Trophoblast cell (in vitro differentiated cells and primary cell): ENCODE data around the gene KIAA0232.

ENCODE experiments used
- DNase-seq, 2 donors: peaks; one replicate each; pipeline ENCODE4 v3.0.0-alpha.2; 2016
- H2AFZ ChIP-seq: 2 replicates; pipeline ENCODE4 v1.6.1; 2013; ENCODE audit warnings: low read length, moderate library complexity, mild to moderate bottlenecking; ENCODE audit not compliant: insufficient read depth, poor library complexity
- H2AK5ac ChIP-seq: 2 replicates; pipeline ENCODE4 v1.6.1; 2013; ENCODE audit warnings: mild to moderate bottlenecking, low read length
- H2BK120ac ChIP-seq: 2 replicates; pipeline ENCODE4 v1.6.1; 2013; ENCODE audit warnings: low read length, mild to moderate bottlenecking, moderate library complexity; ENCODE audit not compliant: insufficient read depth, poor library complexity
- H2BK12ac ChIP-seq: 2 replicates; pipeline ENCODE4 v1.6.1; 2013; ENCODE audit warnings: mild to moderate bottlenecking, low read length, moderate library complexity
- H2BK5ac ChIP-seq: 2 replicates; pipeline ENCODE4 v1.6.1; 2013; ENCODE audit warnings: low read length, low read depth, moderate library complexity, mild to moderate bottlenecking; ENCODE audit not compliant: poor library complexity
- H3K14ac ChIP-seq: 2 replicates; pipeline ENCODE4 v1.6.1; 2013; ENCODE audit warnings: mild to moderate bottlenecking, low read length
- H3K18ac ChIP-seq: 2 replicates; pipeline ENCODE4 v1.6.1; 2013; ENCODE audit warnings: mild to moderate bottlenecking, low read length
- H3K23ac ChIP-seq: 2 replicates; pipeline ENCODE4 v1.6.1; 2013; ENCODE audit warnings: low read length
- H3K27ac ChIP-seq: 2 replicates; pipeline ENCODE4 v1.5.1; 2013; ENCODE audit warnings: low read depth, mild to moderate bottlenecking, inconsistent platforms, low read length, moderate library complexity
- H3K27me3 ChIP-seq: 2 replicates; pipeline ENCODE4 v1.6.1; 2013; ENCODE audit warnings: inconsistent platforms, mild to moderate bottlenecking, low read length, moderate library complexity; ENCODE audit not compliant: insufficient read depth
- H3K36me3 ChIP-seq, 2 experiments: 1 replicate in 1 of 2; 2 replicates in 1 of 2; pipeline ENCODE4 v1.6.1; 2013; ENCODE audit warnings: low read length in 2 of 2, mild to moderate bottlenecking in 2 of 2, moderate library complexity in 1 of 2; ENCODE audit not compliant: insufficient read depth in 2 of 2, control insufficient read depth in 1 of 2
- H3K4ac ChIP-seq: 2 replicates; pipeline ENCODE4 v1.6.1; 2013; ENCODE audit warnings: low read depth, mild to moderate bottlenecking, low read length, moderate library complexity
- H3K4me1 ChIP-seq, 2 experiments: 1 replicate in 1 of 2; 2 replicates in 1 of 2; pipeline ENCODE4 v1.6.1; 2013; ENCODE audit warnings: low read length in 2 of 2, mild to moderate bottlenecking in 2 of 2, moderate library complexity in 1 of 2; ENCODE audit not compliant: insufficient read depth in 2 of 2, control insufficient read depth in 1 of 2
- H3K4me2 ChIP-seq: 2 replicates; pipeline ENCODE4 v1.6.1; 2013; ENCODE audit warnings: inconsistent platforms, mild to moderate bottlenecking, low read length, moderate library complexity
- H3K4me3 ChIP-seq: 2 replicates; pipeline ENCODE4 v1.5.1; 2013; ENCODE audit warnings: mild to moderate bottlenecking, low read depth, low read length, inconsistent platforms
- H3K79me1 ChIP-seq: one replicate; pipeline ENCODE4 v1.6.1; 2013; ENCODE audit warnings: low read length
- H3K79me2 ChIP-seq: 2 replicates; pipeline ENCODE4 v1.6.1; 2013; ENCODE audit warnings: low read length, mild to moderate bottlenecking; ENCODE audit not compliant: control insufficient read depth, insufficient read depth, poor library complexity
- H3K9ac ChIP-seq: 2 replicates; pipeline ENCODE4 v1.6.1; 2013; ENCODE audit warnings: mild to moderate bottlenecking, low read length
- H3K9me3 ChIP-seq: 2 replicates; pipeline ENCODE4 v1.6.1; 2013; ENCODE audit warnings: low read depth, mild to moderate bottlenecking, control low read depth, inconsistent platforms, low read length; ENCODE audit not compliant: insufficient read depth
- H4K12ac ChIP-seq: 2 replicates; pipeline ENCODE4 v1.6.1; 2013; ENCODE audit warnings: low read depth, mild to moderate bottlenecking, low read length, moderate library complexity
- H4K8ac ChIP-seq: 2 replicates; pipeline ENCODE4 v1.6.1; 2013; ENCODE audit warnings: low read depth, mild to moderate bottlenecking, low read length, moderate library complexity
- H4K91ac ChIP-seq: one replicate; pipeline ENCODE4 v1.6.1; 2013; ENCODE audit warnings: low read depth, mild to moderate bottlenecking, low read length, moderate library complexity
- WGBS: extraction: QIAGEN DNeasy Blood & Tissue Kit; methylation state at CpG from one replicate; pipeline ENCODE4 v1.1.7; 2013; ENCODE audit warnings: missing lambda C conversion rate; ENCODE audit not compliant: insufficient read length, insufficient coverage; ENCODE audit errors: extremely low coverage; 5-methylcytosine and 5-hydroxymethylcytosine counted together

The KIAA0232 gene

DNA sequence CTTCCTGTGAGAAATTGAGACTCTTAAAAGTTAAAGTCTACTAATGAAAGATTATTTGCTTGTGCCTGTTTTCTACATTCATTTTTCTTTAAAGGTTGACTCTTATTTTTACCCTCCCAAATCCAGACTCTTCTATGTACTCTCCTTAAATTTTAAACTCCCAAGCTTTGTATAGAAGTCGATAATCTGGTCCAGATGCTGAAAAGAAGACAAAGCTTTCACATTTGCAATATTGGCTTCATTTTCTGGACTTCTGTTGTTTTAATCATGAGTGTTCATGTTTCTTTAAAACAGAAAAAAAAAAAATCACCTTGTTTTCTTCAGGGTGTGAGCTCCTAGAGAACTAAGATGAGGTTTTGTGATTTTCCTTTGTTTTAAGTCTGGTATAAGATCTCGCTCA lies 73.9 kb downstream of the KIAA0232 start:
- Histone ChIP-seq H3K4ac (no peak overlapping the region), H3K4me3 (no peak overlapping the region), H3K9ac (no peak overlapping the region), H3K9me3 (peaks cover 3% of the 10 kb centered on the region), H2BK12ac (no peak overlapping the region), H3K18ac (no peak overlapping the region), H3K36me3 (peaks cover 10 to 22% of the 10 kb centered on the region in 2 experiments), H3K79me1 (no peaks in the 10 kb centered on the region), H3K27ac (no peak overlapping the region), H3K79me2 (no peaks in the 10 kb centered on the region), H4K8ac (no peak overlapping the region), H3K4me1 (no peaks in the 10 kb centered on the region), H3K4me2 (no peak overlapping the region), H2AK5ac (no peak overlapping the region), H3K23ac (no peak overlapping the region), H3K14ac (no peak overlapping the region), H2BK5ac (no peak overlapping the region), H2AFZ (no peak overlapping the region), H3K27me3 (no peaks in the 10 kb centered on the region), H4K91ac (no peak overlapping the region), H4K12ac (no peak overlapping the region), H2BK120ac (no peak overlapping the region)
- DNase-seq: no peak
- no CpG with 5 or more reads among the region's 2 CpGs for WGBS

DNA sequence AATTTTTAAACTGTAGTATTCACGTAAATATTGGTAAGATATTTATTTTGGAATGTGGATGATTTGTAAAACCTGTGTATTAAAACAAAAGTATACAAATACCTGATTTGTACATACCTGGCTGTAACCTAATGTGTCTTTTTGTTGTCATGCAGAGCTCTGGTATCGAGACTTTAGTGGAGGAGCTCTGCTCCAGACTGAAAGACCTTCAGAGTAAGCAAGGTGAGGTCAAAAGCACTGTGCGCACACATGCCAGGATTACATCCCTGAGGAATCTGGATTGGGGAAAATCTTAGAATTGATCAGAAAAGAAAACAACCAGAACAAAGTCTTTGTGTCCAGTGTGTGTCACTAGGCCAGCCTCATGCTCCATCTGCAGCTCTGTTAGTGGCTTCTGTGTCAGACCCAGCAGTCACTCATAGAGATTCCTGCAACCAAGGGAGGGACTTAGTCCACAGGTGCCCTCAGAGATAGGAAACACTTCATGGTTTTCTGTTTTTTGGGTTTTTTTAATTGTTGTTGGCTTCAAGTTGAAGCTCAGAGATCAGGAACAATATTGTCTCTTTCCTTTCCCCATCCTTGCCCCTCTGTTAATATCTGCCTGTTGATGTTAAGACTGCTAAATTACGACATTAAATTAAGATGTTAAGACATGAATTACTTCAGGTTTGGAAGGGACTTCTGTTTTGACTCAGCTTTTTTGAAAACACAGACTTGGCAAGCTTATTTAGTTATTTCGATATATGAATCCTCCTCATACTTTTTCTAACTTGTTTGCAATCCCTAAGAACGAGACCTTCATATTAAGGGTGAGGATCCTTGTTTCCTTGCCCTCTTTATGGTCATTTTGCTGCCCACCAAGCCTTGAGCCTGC lies 74.7 kb downstream of the KIAA0232 start:
- H3K14ac ChIP-seq: no peak overlapping the region
- DNase-seq: no peak
- no peak overlapping the region for H2AK5ac ChIP-seq
- no peak overlapping the region for H3K23ac ChIP-seq
- WGBS: 100% methylated on average over 1 of the region's 6 CpGs
- H2BK5ac ChIP-seq: no peak overlapping the region
- H3K9ac ChIP-seq: no peak overlapping the region
- H4K12ac ChIP-seq: no peak overlapping the region
- peaks cover 13 to 26% of the 10 kb centered on the region in 2 experiments for H3K36me3 ChIP-seq
- peaks cover 3% of the 10 kb centered on the region for H3K9me3 ChIP-seq
- H3K27ac ChIP-seq: no peak overlapping the region
- no peaks in the 10 kb centered on the region for H3K27me3 ChIP-seq
- H3K4me3 ChIP-seq: no peak overlapping the region
- H4K91ac ChIP-seq: no peak overlapping the region
- no peak overlapping the region for H3K4me2 ChIP-seq
- no peaks in the 10 kb centered on the region for H3K79me2 ChIP-seq
- no peaks in the 10 kb centered on the region for H3K79me1 ChIP-seq
- H3K4ac ChIP-seq: no peak overlapping the region
- H2BK12ac ChIP-seq: no peak overlapping the region
- H4K8ac ChIP-seq: no peak overlapping the region
- no peak overlapping the region for H2AFZ ChIP-seq
- no peak overlapping the region for H3K18ac ChIP-seq
- no peak overlapping the region for H2BK120ac ChIP-seq
- H3K4me1 ChIP-seq: no peaks in the 10 kb centered on the region

GRCh38 chr4:6858997-6859396 lies 76.5 kb downstream of the KIAA0232 start:
- Histone ChIP-seq H3K36me3 (peaks cover 11 to 29% of the 10 kb centered on the region in 2 experiments), H3K4me2 (no peak overlapping the region), H3K4ac (no peak overlapping the region), H3K27ac (no peak overlapping the region), H3K14ac (no peak overlapping the region), H4K12ac (no peak overlapping the region), H2AK5ac (no peak overlapping the region), H3K4me3 (no peak overlapping the region), H3K9ac (no peak overlapping the region), H3K4me1 (no peaks in the 10 kb centered on the region), H3K18ac (no peak overlapping the region), H2BK5ac (no peak overlapping the region), H3K27me3 (no peaks in the 10 kb centered on the region), H2AFZ (no peak overlapping the region), H3K79me1 (no peaks in the 10 kb centered on the region), H4K91ac (no peak overlapping the region), H2BK12ac (no peak overlapping the region), H4K8ac (no peak overlapping the region), H2BK120ac (no peak overlapping the region), H3K9me3 (no peaks in the 10 kb centered on the region), H3K79me2 (no peaks in the 10 kb centered on the region), H3K23ac (no peak overlapping the region)
- no CpG with 5 or more reads among the region's 6 CpGs for WGBS
- DNase-seq: no peak

DNA sequence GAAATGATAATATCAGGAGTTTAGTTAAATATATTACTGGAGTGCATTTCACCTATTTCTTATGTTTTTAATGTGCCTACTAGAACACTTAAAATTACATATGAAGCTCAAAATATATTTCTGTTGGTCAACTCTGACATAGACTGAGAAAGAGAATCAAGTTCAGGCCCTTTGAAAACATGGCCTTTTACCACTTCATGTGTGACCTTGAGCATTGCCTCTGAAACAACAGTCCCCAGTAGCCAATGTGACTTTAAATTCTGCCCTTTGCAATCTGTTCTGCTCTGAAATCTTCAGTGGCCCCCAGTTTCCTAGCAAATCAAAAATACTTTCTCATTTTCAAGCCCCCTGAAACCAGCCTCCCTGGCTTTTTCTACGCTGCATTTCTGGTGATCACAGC lies 77.0 kb downstream of the KIAA0232 start:
- no peaks in the 10 kb centered on the region for H3K79me2 ChIP-seq
- H3K9me3 ChIP-seq: no peaks in the 10 kb centered on the region
- H2BK5ac ChIP-seq: no peak overlapping the region
- peaks cover 11 to 29% of the 10 kb centered on the region in 2 experiments for H3K36me3 ChIP-seq
- no peak overlapping the region for H2AK5ac ChIP-seq
- H3K4me2 ChIP-seq: no peak overlapping the region
- no peak overlapping the region for H4K8ac ChIP-seq
- no peak overlapping the region for H4K12ac ChIP-seq
- no peaks in the 10 kb centered on the region for H3K4me1 ChIP-seq
- H3K27me3 ChIP-seq: no peaks in the 10 kb centered on the region
- no peak overlapping the region for H3K9ac ChIP-seq
- no peak overlapping the region for H3K23ac ChIP-seq
- WGBS: no CpG with 5 or more reads among the region's 1 CpG
- H3K27ac ChIP-seq: no peak overlapping the region
- no peak overlapping the region for H3K4me3 ChIP-seq
- no peak overlapping the region for H2BK120ac ChIP-seq
- no peak overlapping the region for H3K4ac ChIP-seq
- DNase-seq: no peak
- no peak overlapping the region for H4K91ac ChIP-seq
- H2BK12ac ChIP-seq: no peak overlapping the region
- no peak overlapping the region for H3K18ac ChIP-seq
- H2AFZ ChIP-seq: no peak overlapping the region
- no peaks in the 10 kb centered on the region for H3K79me1 ChIP-seq
- no peak overlapping the region for H3K14ac ChIP-seq
